B cell (primary cell): ENCODE measurements around the gene ATP6V0E1. TPM values are rescaled to one million over a fixed set of nuclear protein-coding genes. Genes with fewer than 3 reads are reported as not detected.
A peak's percentile ranks its signal among the peaks of the same experiment; 100 is the strongest.

ENCODE experiments used
- ATAC-seq: fragments of 200-7000 bp; cut with Tn5 transposase; one replicate; pipeline ENCODE4 v1.10.0; 2021; ENCODE audit warnings: low read depth, mild to moderate bottlenecking, moderate number of reproducible peaks, moderate library complexity
- CTCF ChIA-PET: fragments of 350-600 bp; sonication (Branson Sonifier 250); formaldehyde crosslinking; loops from one replicate; lab custom pipeline; 2021; ENCODE audit warnings: antibody characterized with exemption, inconsistent platforms; lab: Charles Lee
- POLR2A ChIA-PET: fragments of 350-600 bp; sonication (Branson Sonifier 250); formaldehyde crosslinking; loops from one replicate; lab custom pipeline; 2021; ENCODE audit warnings: antibody characterized with exemption; lab: Charles Lee
- DNase-seq: peaks from one replicate; pipeline ENCODE4 v3.0.0; 2013
- H2AFZ ChIP-seq: 2 replicates; pipeline ENCODE4 v1.6.1; 2012; ENCODE audit warnings: mild to moderate bottlenecking, low read depth, low read length; ENCODE audit not compliant: insufficient read depth, poor library complexity, severe bottlenecking
- H3K27ac ChIP-seq, 2 donors: 1 replicate in 1 of 2; 2 replicates in 1 of 2; pipeline ENCODE4 v1.5.1; 2012 to 2013; ENCODE audit warnings: low read length in 2 of 2, mild to moderate bottlenecking in 2 of 2, moderate library complexity in 1 of 2
- H3K27me3 ChIP-seq, 4 experiments: fragments of 200-600 bp in 1 of 4; sonication (generic) in 1 of 4; replicated peaks in 1 of 4; 1 replicate in 2 of 4; 2 replicates in 2 of 4; pipeline versions ENCODE4 v1.6.1 to v1.7.0; 2013 to 2016; ENCODE audit warnings: low read length in 3 of 4, mild to moderate bottlenecking in 2 of 4, mixed read lengths in 1 of 4, moderate library complexity in 1 of 4; ENCODE audit not compliant: insufficient read depth in 4 of 4, control insufficient read depth in 3 of 4; ENCODE audit errors: control extremely low read depth in 1 of 4
- H3K36me3 ChIP-seq, 2 experiments: replicated peaks in 1 of 2; 1 replicate in 1 of 2; 2 replicates in 1 of 2; pipeline versions ENCODE4 v1.6.1 to v1.7.1; 2013; ENCODE audit warnings: low read length in 1 of 2; ENCODE audit not compliant: insufficient read depth in 2 of 2, control insufficient read depth in 1 of 2; ENCODE audit errors: control extremely low read depth in 1 of 2, extremely low read depth in 1 of 2
- H3K4me1 ChIP-seq, 2 donors: fragments of 200-600 bp in 1 of 2; sonication (generic) in 1 of 2; 1 replicate in 1 of 2; 2 replicates in 1 of 2; pipeline versions ENCODE4 v1.5.1 to v1.6.1; 2013 to 2017; ENCODE audit warnings: low read length in 2 of 2; ENCODE audit not compliant: control insufficient read depth in 2 of 2, insufficient read depth in 2 of 2
- H3K4me2 ChIP-seq: replicated peaks from 2 replicates; pipeline ENCODE3; 2012; ENCODE audit warnings: mild to moderate bottlenecking, low read depth, low read length; ENCODE audit not compliant: poor library complexity, severe bottlenecking
- H3K4me3 ChIP-seq, 5 experiments: fragments of 200-600 bp in 1 of 5; sonication (generic) in 1 of 5; 1 replicate in 3 of 5; 2 replicates in 2 of 5; pipeline versions ENCODE4 v1.5.1 to v1.7.0; 2011 to 2016; ENCODE audit warnings: low read length in 4 of 5, mild to moderate bottlenecking in 4 of 5, low read depth in 2 of 5, control low read depth in 1 of 5, moderate library complexity in 1 of 5; ENCODE audit not compliant: insufficient read depth in 1 of 5; ENCODE audit errors: control extremely low read depth in 1 of 5, extremely low read depth in 1 of 5
- H3K79me2 ChIP-seq: fragments of 200-600 bp; sonication (generic); one replicate; pipeline ENCODE4 v1.6.0; 2016; ENCODE audit warnings: low read length; ENCODE audit not compliant: control insufficient read depth, insufficient read depth
- H3K9ac ChIP-seq: fragments of 200-600 bp; sonication (generic); 2 replicates; pipeline ENCODE4 v1.6.1; 2017; ENCODE audit warnings: mild to moderate bottlenecking, low read length, moderate library complexity
- H3K9me3 ChIP-seq, 3 donors: one replicate each; pipeline versions ENCODE4 v1.6.1 to v1.7.1; 2013; ENCODE audit warnings: low read length in 2 of 3; ENCODE audit not compliant: control insufficient read depth in 2 of 3, insufficient read depth in 1 of 3; ENCODE audit errors: control extremely low read depth in 1 of 3
- H4K20me1 ChIP-seq: 2 replicates; pipeline ENCODE4 v1.6.0; 2012; ENCODE audit warnings: mild to moderate bottlenecking, low read length; ENCODE audit not compliant: insufficient read depth, control insufficient read depth, poor library complexity, severe bottlenecking
- H3K27ac Mint-ChIP-seq: one replicate; pipeline ENCODE4 v1.8.0; 2021; ENCODE audit warnings: mixed read lengths
- H3K27me3 Mint-ChIP-seq: one replicate; pipeline ENCODE4 v1.8.0; 2021; ENCODE audit warnings: mixed read lengths
- H3K4me1 Mint-ChIP-seq: one replicate; pipeline ENCODE4 v1.8.0; 2021; ENCODE audit warnings: mixed read lengths
- H3K4me3 Mint-ChIP-seq: one replicate; pipeline ENCODE4 v1.8.0; 2021; ENCODE audit warnings: mixed read lengths
- H3K9me3 Mint-ChIP-seq: one replicate; pipeline ENCODE4 v1.8.0; 2022; ENCODE audit warnings: mixed read lengths; ENCODE audit not compliant: insufficient read depth
- CTCF ChIP-seq: fragments of 200-600 bp; IDR thresholded peaks from one replicate; pipeline ENCODE4 v1.8.0; 2022; ENCODE audit warnings: antibody characterized with exemption, mild to moderate bottlenecking
- EZH2 ChIP-seq: IDR thresholded peaks from 2 replicates; pipeline ENCODE4 v1.6.1; 2012; ENCODE audit warnings: borderline replicate concordance, low read depth, mild to moderate bottlenecking, moderate library complexity, low read length; ENCODE audit not compliant: insufficient read depth, poor library complexity, severe bottlenecking
- WGBS: methylation state at CpG from one replicate; pipeline ENCODE4 v1.1.5; 2013; ENCODE audit warnings: missing lambda C conversion rate; ENCODE audit not compliant: insufficient coverage; 5-methylcytosine and 5-hydroxymethylcytosine counted together
- intact Hi-C: fragments of 100-400 bp; cut with micrococcal nuclease; formaldehyde crosslinking; loops from one replicate; pipeline ENCODE4 v1.10.0; 2022
- polyA plus RNA-seq: library from polyadenylated mRNA; depleted of rRNA; stranded (reverse); fragments of >200 nt; gene quantifications from 2 replicates; pipeline ENCODE4 v1.2.3, GENCODE V29; 2012
- total RNA-seq, 2 donors: library from RNA; stranded (reverse); fragments of 120-200 nt in 1 of 2; gene quantifications; 1 replicate in 1 of 2; 2 replicates in 1 of 2; pipeline versions ENCODE4 v1.2.3 to v1.2.4, GENCODE V29; 2013 to 2022

The ATP6V0E1 gene
- total and polyA plus RNA-seq, 2 donors (not counting 1 experiment from before 2014, with no cell fraction given) = 93.8 to 127 TPM

GRCh38 chr5:172959824-172960799 is 23.5 kb upstream of the ATP6V0E1 start:
- peak; percentile 26 for DNase-seq
- 4% methylated on average over 23 of the region's 28 CpGs for WGBS

More at GRCh38 chr5:172959824-172960799, 23.5 kb upstream of the ATP6V0E1 start:
- H3K27me3 Mint-ChIP-seq = no peaks in the 10 kb centered on the region
- Histone ChIP-seq H3K4me3 (peak overlapping the region; percentile 52 to 97 (median 85)), H3K4me1 (peaks cover 8 to 18% of the 10 kb centered on the region in 2 donors), H3K27me3 (no peaks in the 10 kb centered on the region), H3K27ac (peak overlapping the region in 1 of 2 donors; percentile 81), H3K9ac (peak overlapping the region; percentile 76), H3K79me2 (peaks cover 15% of the 10 kb centered on the region), H3K9me3 (peaks cover 0 to 4% (median 0%) of the 10 kb centered on the region in 3 donors), H4K20me1 (no peaks in the 10 kb centered on the region), H2AFZ (peak overlapping the region; percentile 86), H3K36me3 (peaks cover 0 to 9% of the 10 kb centered on the region in 2 experiments), H3K4me2 (peak overlapping the region; percentile 81)
- no peaks in the 10 kb centered on the region for H3K9me3 Mint-ChIP-seq
- CTCF ChIA-PET = interaction anchor here (0.8 to 1.8 kb wide), 14 partner anchors 9 to 247 kb away, joined by 3 to 11 read pairs (median 4); partner anchors contain the start of gene ATP6V0E1
- intact Hi-C loops = loop anchor here (1.0 to 2.0 kb wide), 8 partner anchors 23 to 656 kb away; partner anchors contain the start of genes ATP6V0E1, BNIP1, BOD1 and ERGIC1
- no peak for TF ChIP-seq CTCF
- no peak for TF ChIP-seq EZH2
- H3K4me3 Mint-ChIP-seq = peak overlapping the region; percentile 97
- H3K4me1 Mint-ChIP-seq = peaks cover 19% of the 10 kb centered on the region
- POLR2A ChIA-PET = interaction anchor here (0.7 to 2.4 kb wide), 5 partner anchors 24 to 953 kb away, joined by 3 to 13 read pairs (median 4); partner anchors contain the start of genes ATP6V0E1 and FBXW11
- H3K27ac Mint-ChIP-seq = peak overlapping the region; percentile 96
- no peak for ATAC-seq
